HL-60/S4 treated with retinoic acid at 250 ng/mL for 4 days and 3 days (cell line): ENCODE measurements around the gene ARHGEF4.

Experiments used
- in situ Hi-C: fragments of 300-500 bp; cut with MboI; formaldehyde crosslinking; loops from 2 replicates; pipeline ENCODE4 v1.7.0; 2022; ENCODE audit warnings: low sequenced_read_pairs

ARHGEF4 gene

GRCh38 chr2:131005216-131005935 is 168.7 kb downstream of the ARHGEF4 start:
- in situ Hi-C loops = no loop called here

- in situ Hi-C loops = no loop called here
Observed at GRCh38 chr2:131006561-131006960, 169.8 kb downstream of the ARHGEF4 start.

GRCh38 chr2:131008967-131009366 is 172.3 kb downstream of the ARHGEF4 start:
- in situ Hi-C loops = no loop called here

- in situ Hi-C loops = no loop called here
Observed at GRCh38 chr2:131009713-131010475, 173.2 kb downstream of the ARHGEF4 start.

GRCh38 chr2:131010566-131010965 is 173.9 kb downstream of the ARHGEF4 start:
- in situ Hi-C loops = no loop called here

GRCh38 chr2:131011486-131011885 is 174.8 kb downstream of the ARHGEF4 start:
- in situ Hi-C loops = no loop called here

- in situ Hi-C loops = no loop called here
Observed at GRCh38 chr2:131014141-131014540, 177.4 kb downstream of the ARHGEF4 start.

- in situ Hi-C loops = no loop called here
Observed at GRCh38 chr2:131015764-131016163, 179.1 kb downstream of the ARHGEF4 start.

GRCh38 chr2:131016826-131017741 is 180.4 kb downstream of the ARHGEF4 start:
- in situ Hi-C loops = no loop called here

GRCh38 chr2:131022731-131023130 is 186.0 kb downstream of the ARHGEF4 start:
- in situ Hi-C loops = no loop called here

GRCh38 chr2:131023758-131024157 is 187.0 kb downstream of the ARHGEF4 start:
- in situ Hi-C loops = no loop called here

- in situ Hi-C loops = no loop called here
Observed at GRCh38 chr2:131026919-131027318, 190.2 kb downstream of the ARHGEF4 start.

GRCh38 chr2:131027566-131028528 is 191.1 kb downstream of the ARHGEF4 start:
- in situ Hi-C loops = no loop called here

GRCh38 chr2:131029812-131030211 is 193.1 kb downstream of the ARHGEF4 start:
- in situ Hi-C loops = no loop called here

- in situ Hi-C loops = no loop called here
Observed at GRCh38 chr2:131030478-131030971, 193.8 kb downstream of the ARHGEF4 start.

GRCh38 chr2:131031431-131031841 is 194.7 kb downstream of the ARHGEF4 start:
- in situ Hi-C loops = no loop called here

GRCh38 chr2:131031875-131032274 is 195.2 kb downstream of the ARHGEF4 start:
- in situ Hi-C loops = no loop called here

GRCh38 chr2:131032393-131032836 is 195.7 kb downstream of the ARHGEF4 start:
- in situ Hi-C loops = no loop called here

- in situ Hi-C loops = no loop called here
Observed at GRCh38 chr2:131033786-131034121, 197.0 kb downstream of the ARHGEF4 start.
